ENCODE results near the gene ACKR2.

Gene ACKR2

GRCh38 chr3:42901073-42901415, 91.8 kb downstream of the ACKR2 start:
- no peak for TF ChIP-seq CTCF (conservative IDR thresholded peaks at IDR 0.05; ENCODE audit: low read depth, low read length)
- Histone ChIP-seq H3K4me3 (IDR thresholded peaks at IDR 0.05; ENCODE audit: insufficient read depth, low read depth, low read length) (no peak overlapping the region), H3K27ac (no peak overlapping the region), H3K36me3 (ENCODE audit: insufficient read depth) (no peaks in the 10 kb centered on the region), H3K27me3 (ENCODE audit: insufficient read depth, low read depth) (no peaks in the 10 kb centered on the region), H2AFZ (ENCODE audit: low read depth) (no peak overlapping the region), H3K4me2 (no peak overlapping the region), H3K9ac (no peak overlapping the region), H3K4me1 (ENCODE audit: low read depth, poor library complexity, severe bottlenecking) (no peaks in the 10 kb centered on the region), H4K20me1 (ENCODE audit: insufficient read depth) (no peaks in the 10 kb centered on the region), H3K79me2 (ENCODE audit: insufficient read depth, low read depth) (no peaks in the 10 kb centered on the region)

DNA sequence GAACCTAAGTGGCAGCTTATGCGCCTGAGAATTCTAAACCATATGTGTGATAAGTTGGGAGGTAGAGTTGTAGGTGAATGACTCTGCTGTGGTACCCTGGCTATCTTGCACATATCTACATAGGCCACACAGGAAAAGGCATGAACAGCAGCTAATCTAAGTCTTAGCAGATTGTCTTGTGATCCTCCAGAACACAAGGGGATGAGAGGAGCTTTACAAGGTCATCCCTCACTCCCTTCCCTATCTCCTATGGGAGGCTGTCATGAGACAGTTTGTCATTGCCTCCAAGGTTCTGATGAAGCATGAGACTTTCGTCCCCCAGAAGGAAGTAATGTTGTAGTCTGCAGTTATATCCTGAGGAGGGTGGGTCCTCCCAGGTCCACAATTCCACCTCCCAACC, 93.0 kb downstream of the ACKR2 start:
- no peak overlapping the region for H2AFZ ChIP-seq (ENCODE audit: low read depth)
- no peak overlapping the region for H3K27ac ChIP-seq
- no peak for TF ChIP-seq CTCF (conservative IDR thresholded peaks at IDR 0.05; ENCODE audit: low read depth, low read length)
- no peaks in the 10 kb centered on the region for H3K36me3 ChIP-seq (ENCODE audit: insufficient read depth)
- no peaks in the 10 kb centered on the region for H3K27me3 ChIP-seq (ENCODE audit: insufficient read depth, low read depth)
- no peak overlapping the region for H3K4me3 ChIP-seq (IDR thresholded peaks at IDR 0.05; ENCODE audit: insufficient read depth, low read depth, low read length)
- H3K4me1 ChIP-seq (ENCODE audit: low read depth, poor library complexity, severe bottlenecking): no peaks in the 10 kb centered on the region
- H4K20me1 ChIP-seq (ENCODE audit: insufficient read depth): no peaks in the 10 kb centered on the region
- H3K79me2 ChIP-seq (ENCODE audit: insufficient read depth, low read depth): no peaks in the 10 kb centered on the region
- H3K9ac ChIP-seq: no peak overlapping the region
- no peak overlapping the region for H3K4me2 ChIP-seq

GRCh38 chr3:42904076-42904475, 94.8 kb downstream of the ACKR2 start:
- no peak for TF ChIP-seq CTCF (conservative IDR thresholded peaks at IDR 0.05; ENCODE audit: low read depth, low read length)
- no peak overlapping the region for H3K27ac ChIP-seq
- no peaks in the 10 kb centered on the region for H4K20me1 ChIP-seq (ENCODE audit: insufficient read depth)
- H3K4me3 ChIP-seq (IDR thresholded peaks at IDR 0.05; ENCODE audit: insufficient read depth, low read depth, low read length): no peak overlapping the region
- H3K36me3 ChIP-seq (ENCODE audit: insufficient read depth): no peaks in the 10 kb centered on the region
- no peaks in the 10 kb centered on the region for H3K4me1 ChIP-seq (ENCODE audit: low read depth, poor library complexity, severe bottlenecking)
- H3K79me2 ChIP-seq (ENCODE audit: insufficient read depth, low read depth): no peaks in the 10 kb centered on the region
- H3K9ac ChIP-seq: no peak overlapping the region
- H2AFZ ChIP-seq (ENCODE audit: low read depth): no peak overlapping the region
- no peak overlapping the region for H3K4me2 ChIP-seq
- no peaks in the 10 kb centered on the region for H3K27me3 ChIP-seq (ENCODE audit: insufficient read depth, low read depth)

- Histone ChIP-seq H4K20me1 (ENCODE audit: insufficient read depth) (no peaks in the 10 kb centered on the region), H3K4me1 (ENCODE audit: low read depth, poor library complexity, severe bottlenecking) (no peaks in the 10 kb centered on the region), H3K9ac (no peak overlapping the region), H2AFZ (ENCODE audit: low read depth) (no peak overlapping the region), H3K4me3 (IDR thresholded peaks at IDR 0.05; ENCODE audit: insufficient read depth, low read depth, low read length) (no peak overlapping the region), H3K27ac (no peak overlapping the region), H3K79me2 (ENCODE audit: insufficient read depth, low read depth) (no peaks in the 10 kb centered on the region), H3K27me3 (ENCODE audit: insufficient read depth, low read depth) (no peaks in the 10 kb centered on the region), H3K4me2 (no peak overlapping the region), H3K36me3 (ENCODE audit: insufficient read depth) (no peaks in the 10 kb centered on the region)
- no peak for TF ChIP-seq CTCF (conservative IDR thresholded peaks at IDR 0.05; ENCODE audit: low read depth, low read length)
Measured at GRCh38 chr3:42905740-42906069, 96.5 kb downstream of the ACKR2 start.

Measured in KMS-11 (cell line).